Measurements from ENCODE around the gene ZSWIM3.

DNA sequence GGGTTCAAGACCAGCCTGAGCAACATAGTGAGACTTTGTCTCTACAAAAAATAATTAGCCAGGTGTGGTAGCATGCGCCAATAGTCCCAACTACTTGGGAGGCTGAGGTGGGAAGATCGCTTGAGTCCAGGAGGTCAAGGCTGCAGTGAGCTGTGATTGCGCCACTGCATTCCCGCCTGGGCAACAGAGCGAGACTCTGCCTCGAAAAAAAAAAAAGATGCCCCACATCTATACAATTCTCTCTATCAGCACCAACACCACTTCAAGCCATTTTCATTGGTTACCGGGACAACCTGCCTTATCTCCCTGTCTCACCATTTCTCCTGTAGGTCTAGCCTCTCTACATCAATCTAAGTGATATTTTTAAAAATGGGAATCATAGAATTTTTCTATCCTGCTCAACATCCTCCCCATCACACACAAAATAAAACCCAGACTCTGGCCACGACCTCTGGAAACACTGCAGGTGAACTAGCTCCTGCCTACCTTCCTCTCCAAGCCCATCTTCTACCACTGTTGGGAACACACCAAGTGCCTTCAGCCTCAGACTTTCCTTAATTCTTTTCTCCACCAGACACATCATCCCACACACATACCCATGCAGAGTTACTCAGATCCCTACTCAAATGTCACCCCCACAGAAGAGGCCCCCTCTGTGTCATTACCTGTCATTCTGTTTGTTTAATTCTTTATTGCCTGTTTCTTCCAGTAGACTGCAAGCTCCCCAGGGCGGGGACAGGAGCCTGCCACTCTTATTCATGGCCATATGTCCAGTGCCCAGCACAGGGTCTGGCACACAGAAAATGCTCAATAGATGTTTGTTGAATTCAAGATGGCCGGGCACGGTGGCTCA, 64.1 kb downstream of the ZSWIM3 start:
- TF ChIP-seq SP1 (IDR thresholded peaks at IDR 0.05), result no peak
- TF ChIP-seq, protein P1, sequence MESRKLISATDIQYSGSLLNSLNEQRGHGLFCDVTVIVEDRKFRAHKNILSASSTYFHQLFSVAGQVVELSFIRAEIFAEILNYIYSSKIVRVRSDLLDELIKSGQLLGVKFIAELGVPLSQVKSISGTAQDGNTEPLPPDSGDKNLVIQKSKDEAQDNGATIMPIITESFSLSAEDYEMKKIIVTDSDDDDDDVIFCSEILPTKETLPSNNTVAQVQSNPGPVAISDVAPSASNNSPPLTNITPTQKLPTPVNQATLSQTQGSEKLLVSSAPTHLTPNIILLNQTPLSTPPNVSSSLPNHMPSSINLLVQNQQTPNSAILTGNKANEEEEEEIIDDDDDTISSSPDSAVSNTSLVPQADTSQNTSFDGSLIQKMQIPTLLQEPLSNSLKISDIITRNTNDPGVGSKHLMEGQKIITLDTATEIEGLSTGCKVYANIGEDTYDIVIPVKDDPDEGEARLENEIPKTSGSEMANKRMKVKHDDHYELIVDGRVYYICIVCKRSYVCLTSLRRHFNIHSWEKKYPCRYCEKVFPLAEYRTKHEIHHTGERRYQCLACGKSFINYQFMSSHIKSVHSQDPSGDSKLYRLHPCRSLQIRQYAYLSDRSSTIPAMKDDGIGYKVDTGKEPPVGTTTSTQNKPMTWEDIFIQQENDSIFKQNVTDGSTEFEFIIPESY (IDR thresholded peaks at IDR 0.05), result no peak
- TF ChIP-seq, protein P2, sequence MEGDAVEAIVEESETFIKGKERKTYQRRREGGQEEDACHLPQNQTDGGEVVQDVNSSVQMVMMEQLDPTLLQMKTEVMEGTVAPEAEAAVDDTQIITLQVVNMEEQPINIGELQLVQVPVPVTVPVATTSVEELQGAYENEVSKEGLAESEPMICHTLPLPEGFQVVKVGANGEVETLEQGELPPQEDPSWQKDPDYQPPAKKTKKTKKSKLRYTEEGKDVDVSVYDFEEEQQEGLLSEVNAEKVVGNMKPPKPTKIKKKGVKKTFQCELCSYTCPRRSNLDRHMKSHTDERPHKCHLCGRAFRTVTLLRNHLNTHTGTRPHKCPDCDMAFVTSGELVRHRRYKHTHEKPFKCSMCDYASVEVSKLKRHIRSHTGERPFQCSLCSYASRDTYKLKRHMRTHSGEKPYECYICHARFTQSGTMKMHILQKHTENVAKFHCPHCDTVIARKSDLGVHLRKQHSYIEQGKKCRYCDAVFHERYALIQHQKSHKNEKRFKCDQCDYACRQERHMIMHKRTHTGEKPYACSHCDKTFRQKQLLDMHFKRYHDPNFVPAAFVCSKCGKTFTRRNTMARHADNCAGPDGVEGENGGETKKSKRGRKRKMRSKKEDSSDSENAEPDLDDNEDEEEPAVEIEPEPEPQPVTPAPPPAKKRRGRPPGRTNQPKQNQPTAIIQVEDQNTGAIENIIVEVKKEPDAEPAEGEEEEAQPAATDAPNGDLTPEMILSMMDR (IDR thresholded peaks at IDR 0.05; ENCODE audit: low read depth, low read length, missing input control), result no peak
- TF ChIP-seq, protein P3, sequence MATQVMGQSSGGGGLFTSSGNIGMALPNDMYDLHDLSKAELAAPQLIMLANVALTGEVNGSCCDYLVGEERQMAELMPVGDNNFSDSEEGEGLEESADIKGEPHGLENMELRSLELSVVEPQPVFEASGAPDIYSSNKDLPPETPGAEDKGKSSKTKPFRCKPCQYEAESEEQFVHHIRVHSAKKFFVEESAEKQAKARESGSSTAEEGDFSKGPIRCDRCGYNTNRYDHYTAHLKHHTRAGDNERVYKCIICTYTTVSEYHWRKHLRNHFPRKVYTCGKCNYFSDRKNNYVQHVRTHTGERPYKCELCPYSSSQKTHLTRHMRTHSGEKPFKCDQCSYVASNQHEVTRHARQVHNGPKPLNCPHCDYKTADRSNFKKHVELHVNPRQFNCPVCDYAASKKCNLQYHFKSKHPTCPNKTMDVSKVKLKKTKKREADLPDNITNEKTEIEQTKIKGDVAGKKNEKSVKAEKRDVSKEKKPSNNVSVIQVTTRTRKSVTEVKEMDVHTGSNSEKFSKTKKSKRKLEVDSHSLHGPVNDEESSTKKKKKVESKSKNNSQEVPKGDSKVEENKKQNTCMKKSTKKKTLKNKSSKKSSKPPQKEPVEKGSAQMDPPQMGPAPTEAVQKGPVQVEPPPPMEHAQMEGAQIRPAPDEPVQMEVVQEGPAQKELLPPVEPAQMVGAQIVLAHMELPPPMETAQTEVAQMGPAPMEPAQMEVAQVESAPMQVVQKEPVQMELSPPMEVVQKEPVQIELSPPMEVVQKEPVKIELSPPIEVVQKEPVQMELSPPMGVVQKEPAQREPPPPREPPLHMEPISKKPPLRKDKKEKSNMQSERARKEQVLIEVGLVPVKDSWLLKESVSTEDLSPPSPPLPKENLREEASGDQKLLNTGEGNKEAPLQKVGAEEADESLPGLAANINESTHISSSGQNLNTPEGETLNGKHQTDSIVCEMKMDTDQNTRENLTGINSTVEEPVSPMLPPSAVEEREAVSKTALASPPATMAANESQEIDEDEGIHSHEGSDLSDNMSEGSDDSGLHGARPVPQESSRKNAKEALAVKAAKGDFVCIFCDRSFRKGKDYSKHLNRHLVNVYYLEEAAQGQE (IDR thresholded peaks at IDR 0.05), result no peak
- TF ChIP-seq FOXA1 (IDR thresholded peaks at IDR 0.05), result no peak
- no peak for TF ChIP-seq TAF1 (conservative IDR thresholded peaks at IDR 0.05)
- TF ChIP-seq EGR1 (IDR thresholded peaks at IDR 0.05; ENCODE audit: low read depth in 2 of 2), result no peak
- no peak for TF ChIP-seq GABPA (IDR thresholded peaks at IDR 0.05 in 1 of 2, conservative IDR thresholded peaks at IDR 0.05 in 1 of 2)
- no peak for TF ChIP-seq JUND (IDR thresholded peaks at IDR 0.05)
- TF ChIP-seq, protein P4, sequence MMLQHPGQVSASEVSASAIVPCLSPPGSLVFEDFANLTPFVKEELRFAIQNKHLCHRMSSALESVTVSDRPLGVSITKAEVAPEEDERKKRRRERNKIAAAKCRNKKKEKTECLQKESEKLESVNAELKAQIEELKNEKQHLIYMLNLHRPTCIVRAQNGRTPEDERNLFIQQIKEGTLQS (IDR thresholded peaks at IDR 0.05), result no peak
- no peak for TF ChIP-seq RXRA (IDR thresholded peaks at IDR 0.05)
- no peak for TF ChIP-seq RAD21 (IDR thresholded peaks at IDR 0.05)
- TF ChIP-seq, protein P5, sequence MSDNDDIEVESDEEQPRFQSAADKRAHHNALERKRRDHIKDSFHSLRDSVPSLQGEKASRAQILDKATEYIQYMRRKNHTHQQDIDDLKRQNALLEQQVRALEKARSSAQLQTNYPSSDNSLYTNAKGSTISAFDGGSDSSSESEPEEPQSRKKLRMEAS (IDR thresholded peaks at IDR 0.05), result no peak
- TF ChIP-seq FOXA2 (IDR thresholded peaks at IDR 0.05), result no peak

Data from liver (tissue), 3 donors.